Fibroblast of mammary gland (primary cell): ENCODE results near the gene PCDH15.

ENCODE experiments used
- DNase-seq: peaks from one replicate; pipeline ENCODE4 v3.0.0-alpha.2; 2010; ENCODE audit warnings: low read depth
- H3K4me3 ChIP-seq: 2 replicates; pipeline ENCODE4 v1.5.1; 2011; ENCODE audit warnings: low read depth, mild to moderate bottlenecking, low read length, moderate library complexity; ENCODE audit not compliant: control insufficient read depth
- TF ChIP-seq, protein P1 (sequence below): conservative IDR thresholded peaks from 2 replicates; pipeline ENCODE4 v1.5.1; 2011; ENCODE audit warnings: low read depth, low read length, inconsistent platforms; ENCODE audit not compliant: control insufficient read depth, insufficient read depth

The PCDH15 gene

DNA sequence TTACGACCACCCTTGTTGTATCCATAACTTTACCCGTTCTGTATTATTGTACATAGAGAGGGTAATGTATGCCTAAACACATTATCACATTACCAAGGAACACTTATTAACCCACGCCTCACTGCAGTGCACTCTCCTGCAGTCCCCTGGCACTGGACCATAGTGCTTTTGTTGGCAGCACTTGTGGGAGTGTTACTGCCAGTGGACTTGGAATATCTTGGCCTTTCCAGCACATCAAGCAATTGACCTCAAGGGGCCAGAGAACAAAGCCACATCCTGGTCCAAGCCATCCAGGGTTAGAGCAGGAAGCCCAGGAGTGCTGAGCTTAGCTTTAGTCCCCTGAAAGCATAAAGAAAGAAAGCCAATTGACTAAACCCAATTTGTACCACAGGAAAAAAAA is 304.2 kb downstream of the PCDH15 start:
- TF ChIP-seq, protein P1, sequence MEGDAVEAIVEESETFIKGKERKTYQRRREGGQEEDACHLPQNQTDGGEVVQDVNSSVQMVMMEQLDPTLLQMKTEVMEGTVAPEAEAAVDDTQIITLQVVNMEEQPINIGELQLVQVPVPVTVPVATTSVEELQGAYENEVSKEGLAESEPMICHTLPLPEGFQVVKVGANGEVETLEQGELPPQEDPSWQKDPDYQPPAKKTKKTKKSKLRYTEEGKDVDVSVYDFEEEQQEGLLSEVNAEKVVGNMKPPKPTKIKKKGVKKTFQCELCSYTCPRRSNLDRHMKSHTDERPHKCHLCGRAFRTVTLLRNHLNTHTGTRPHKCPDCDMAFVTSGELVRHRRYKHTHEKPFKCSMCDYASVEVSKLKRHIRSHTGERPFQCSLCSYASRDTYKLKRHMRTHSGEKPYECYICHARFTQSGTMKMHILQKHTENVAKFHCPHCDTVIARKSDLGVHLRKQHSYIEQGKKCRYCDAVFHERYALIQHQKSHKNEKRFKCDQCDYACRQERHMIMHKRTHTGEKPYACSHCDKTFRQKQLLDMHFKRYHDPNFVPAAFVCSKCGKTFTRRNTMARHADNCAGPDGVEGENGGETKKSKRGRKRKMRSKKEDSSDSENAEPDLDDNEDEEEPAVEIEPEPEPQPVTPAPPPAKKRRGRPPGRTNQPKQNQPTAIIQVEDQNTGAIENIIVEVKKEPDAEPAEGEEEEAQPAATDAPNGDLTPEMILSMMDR, result no peak
- no peak overlapping the region for H3K4me3 ChIP-seq
- DNase-seq, result no peak

DNA sequence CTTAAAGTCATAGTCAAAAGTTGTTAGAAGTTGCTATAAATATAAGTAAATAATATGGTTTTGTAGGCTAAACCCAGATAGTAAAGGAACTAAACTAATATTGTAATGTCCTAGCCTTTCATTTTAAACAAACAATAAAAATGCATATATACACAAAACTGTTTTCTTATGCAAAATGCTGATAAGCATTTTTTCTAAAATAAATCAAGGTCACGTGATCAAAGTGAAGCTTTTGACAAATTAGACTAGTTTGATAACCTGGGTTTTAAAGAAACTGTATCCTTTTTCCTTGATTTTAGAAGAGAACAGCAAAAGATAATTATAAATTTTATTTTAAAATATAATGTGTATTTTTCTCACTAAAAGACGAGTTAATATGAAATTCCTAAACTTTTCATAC is 313.3 kb downstream of the PCDH15 start:
- DNase-seq, result no peak
- TF ChIP-seq, protein P1, result no peak
- no peak overlapping the region for H3K4me3 ChIP-seq

DNA sequence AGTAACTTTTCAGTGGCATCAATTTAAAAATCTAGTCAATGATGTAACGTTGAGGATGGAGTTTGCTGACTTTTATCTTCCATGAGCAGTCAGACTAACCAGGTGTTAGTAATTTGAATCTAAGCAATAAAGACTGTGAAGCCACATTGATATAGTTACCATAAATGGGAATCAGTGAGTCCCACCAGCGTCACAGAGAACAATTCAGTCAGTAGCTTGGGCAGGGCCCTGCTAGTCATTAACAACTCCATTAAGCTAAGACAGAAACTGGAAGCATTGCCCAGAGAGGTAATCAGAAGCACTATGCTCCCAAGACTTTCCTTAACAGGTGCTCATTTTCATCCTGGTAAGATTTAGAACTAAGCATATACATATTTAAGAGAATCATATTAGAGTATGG is 315.1 kb downstream of the PCDH15 start:
- no peak overlapping the region for H3K4me3 ChIP-seq
- DNase-seq, result no peak
- TF ChIP-seq, protein P1, result no peak

DNA sequence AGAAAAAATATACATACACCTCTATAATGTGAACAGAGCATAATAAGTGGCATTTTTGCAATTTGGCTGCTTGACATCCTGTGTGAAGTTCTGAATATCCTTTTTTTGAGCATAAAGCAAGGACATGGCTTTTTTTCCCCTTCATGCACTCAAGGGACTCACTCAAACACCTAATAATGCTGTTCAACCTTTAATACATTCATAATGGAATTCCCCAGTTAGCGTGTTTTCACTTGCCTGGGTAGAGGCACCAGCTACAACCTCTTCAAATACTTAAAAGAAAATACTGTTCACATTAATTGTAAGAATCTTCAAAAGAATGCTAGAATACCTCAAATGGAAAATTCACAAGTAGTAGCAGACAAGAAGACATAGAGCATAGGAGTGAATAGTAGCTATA is 316.8 kb downstream of the PCDH15 start:
- TF ChIP-seq, protein P1, result no peak
- no peak overlapping the region for H3K4me3 ChIP-seq
- DNase-seq, result no peak

DNA sequence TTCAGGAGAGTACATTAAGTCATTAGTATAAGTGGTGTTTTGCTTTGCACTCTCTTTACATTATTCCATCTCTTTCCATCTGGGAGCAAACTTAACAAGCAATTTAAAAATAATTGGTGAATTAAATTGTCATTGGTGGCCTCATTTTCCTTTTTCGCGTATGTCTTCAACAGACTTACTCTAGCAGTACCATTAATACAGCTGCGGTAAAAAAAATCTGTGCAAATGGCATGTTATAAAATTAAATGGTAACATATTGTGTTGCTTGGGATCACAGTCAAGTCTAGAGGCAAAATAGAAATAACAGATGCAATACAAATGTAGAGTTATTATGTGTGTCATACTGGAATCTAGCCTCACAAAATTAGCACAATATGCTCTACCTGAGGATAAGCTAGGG is 322.4 kb downstream of the PCDH15 start:
- TF ChIP-seq, protein P1, result no peak
- DNase-seq, result no peak
- H3K4me3 ChIP-seq, result no peak overlapping the region

DNA sequence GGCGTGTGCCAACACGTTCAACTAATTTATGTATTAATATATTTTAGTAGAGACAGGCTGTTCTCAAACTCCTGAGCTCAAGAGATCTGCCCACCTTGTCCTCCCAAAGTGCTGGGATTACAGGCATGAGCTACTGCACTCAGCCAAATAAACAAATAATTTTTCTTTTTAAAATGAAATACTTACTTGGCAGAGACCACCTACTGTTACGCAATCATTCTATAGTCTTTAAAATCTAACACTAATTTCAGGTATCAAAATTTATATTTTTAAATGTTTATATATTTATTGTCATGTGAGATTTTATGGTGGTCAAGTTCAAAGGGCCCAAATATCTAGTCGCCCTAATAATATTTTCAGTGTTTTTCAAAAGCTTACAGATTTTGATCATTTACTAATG is 323.3 kb downstream of the PCDH15 start:
- H3K4me3 ChIP-seq, result no peak overlapping the region
- TF ChIP-seq, protein P1, result no peak
- DNase-seq, result no peak

DNA sequence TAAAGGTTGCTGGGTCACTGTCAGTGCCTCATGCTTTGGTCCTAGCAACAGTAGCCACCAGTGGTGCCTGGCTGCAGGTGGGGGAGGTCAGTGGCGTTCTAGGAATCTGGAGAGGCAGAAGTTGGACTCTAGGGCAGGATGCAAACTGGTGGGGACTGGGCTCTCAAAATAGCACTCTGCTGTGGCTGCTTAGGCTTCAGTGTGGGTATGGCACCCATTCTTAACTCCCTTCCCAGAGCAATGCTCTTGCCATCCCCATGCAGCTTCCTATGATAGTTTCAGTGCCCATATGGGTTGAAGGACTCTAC is 330.8 kb downstream of the PCDH15 start:
- H3K4me3 ChIP-seq, result no peak overlapping the region
- DNase-seq, result no peak
- TF ChIP-seq, protein P1, result no peak
